B cell (primary cell): ENCODE results near the gene RACK1. TPM values are rescaled to one million over a fixed set of nuclear protein-coding genes. Genes with fewer than 3 reads are reported as not detected.

Experiments used
- ATAC-seq: fragments of 200-7000 bp; cut with Tn5 transposase; one replicate; pipeline ENCODE4 v1.10.0; 2021; ENCODE audit warnings: low read depth, mild to moderate bottlenecking, moderate number of reproducible peaks, moderate library complexity
- CTCF ChIA-PET: fragments of 350-600 bp; sonication (Branson Sonifier 250); formaldehyde crosslinking; loops from one replicate; lab custom pipeline; 2021; ENCODE audit warnings: antibody characterized with exemption, inconsistent platforms; lab: Charles Lee
- POLR2A ChIA-PET: fragments of 350-600 bp; sonication (Branson Sonifier 250); formaldehyde crosslinking; loops from one replicate; lab custom pipeline; 2021; ENCODE audit warnings: antibody characterized with exemption; lab: Charles Lee
- DNase-seq: peaks from one replicate; pipeline ENCODE4 v3.0.0; 2013
- H2AFZ ChIP-seq: 2 replicates; pipeline ENCODE4 v1.6.1; 2012; ENCODE audit warnings: mild to moderate bottlenecking, low read depth, low read length; ENCODE audit not compliant: insufficient read depth, poor library complexity, severe bottlenecking
- H3K27ac ChIP-seq, 2 donors: 1 replicate in 1 of 2; 2 replicates in 1 of 2; pipeline ENCODE4 v1.5.1; 2012 to 2013; ENCODE audit warnings: low read length in 2 of 2, mild to moderate bottlenecking in 2 of 2, moderate library complexity in 1 of 2
- H3K27me3 ChIP-seq, 4 experiments: fragments of 200-600 bp in 1 of 4; sonication (generic) in 1 of 4; replicated peaks in 1 of 4; 1 replicate in 2 of 4; 2 replicates in 2 of 4; pipeline versions ENCODE4 v1.6.1 to v1.7.0; 2013 to 2016; ENCODE audit warnings: low read length in 3 of 4, mild to moderate bottlenecking in 2 of 4, mixed read lengths in 1 of 4, moderate library complexity in 1 of 4; ENCODE audit not compliant: insufficient read depth in 4 of 4, control insufficient read depth in 3 of 4; ENCODE audit errors: control extremely low read depth in 1 of 4
- H3K36me3 ChIP-seq, 2 experiments: replicated peaks in 1 of 2; 1 replicate in 1 of 2; 2 replicates in 1 of 2; pipeline versions ENCODE4 v1.6.1 to v1.7.1; 2013; ENCODE audit warnings: low read length in 1 of 2; ENCODE audit not compliant: insufficient read depth in 2 of 2, control insufficient read depth in 1 of 2; ENCODE audit errors: control extremely low read depth in 1 of 2, extremely low read depth in 1 of 2
- H3K4me1 ChIP-seq, 2 donors: fragments of 200-600 bp in 1 of 2; sonication (generic) in 1 of 2; 1 replicate in 1 of 2; 2 replicates in 1 of 2; pipeline versions ENCODE4 v1.5.1 to v1.6.1; 2013 to 2017; ENCODE audit warnings: low read length in 2 of 2; ENCODE audit not compliant: control insufficient read depth in 2 of 2, insufficient read depth in 2 of 2
- H3K4me2 ChIP-seq: replicated peaks from 2 replicates; pipeline ENCODE3; 2012; ENCODE audit warnings: mild to moderate bottlenecking, low read depth, low read length; ENCODE audit not compliant: poor library complexity, severe bottlenecking
- H3K4me3 ChIP-seq, 5 experiments: fragments of 200-600 bp in 1 of 5; sonication (generic) in 1 of 5; 1 replicate in 3 of 5; 2 replicates in 2 of 5; pipeline versions ENCODE4 v1.5.1 to v1.7.0; 2011 to 2016; ENCODE audit warnings: low read length in 4 of 5, mild to moderate bottlenecking in 4 of 5, low read depth in 2 of 5, control low read depth in 1 of 5, moderate library complexity in 1 of 5; ENCODE audit not compliant: insufficient read depth in 1 of 5; ENCODE audit errors: control extremely low read depth in 1 of 5, extremely low read depth in 1 of 5
- H3K79me2 ChIP-seq: fragments of 200-600 bp; sonication (generic); one replicate; pipeline ENCODE4 v1.6.0; 2016; ENCODE audit warnings: low read length; ENCODE audit not compliant: control insufficient read depth, insufficient read depth
- H3K9ac ChIP-seq: fragments of 200-600 bp; sonication (generic); 2 replicates; pipeline ENCODE4 v1.6.1; 2017; ENCODE audit warnings: mild to moderate bottlenecking, low read length, moderate library complexity
- H3K9me3 ChIP-seq, 3 donors: one replicate each; pipeline versions ENCODE4 v1.6.1 to v1.7.1; 2013; ENCODE audit warnings: low read length in 2 of 3; ENCODE audit not compliant: control insufficient read depth in 2 of 3, insufficient read depth in 1 of 3; ENCODE audit errors: control extremely low read depth in 1 of 3
- H4K20me1 ChIP-seq: 2 replicates; pipeline ENCODE4 v1.6.0; 2012; ENCODE audit warnings: mild to moderate bottlenecking, low read length; ENCODE audit not compliant: insufficient read depth, control insufficient read depth, poor library complexity, severe bottlenecking
- H3K27ac Mint-ChIP-seq: one replicate; pipeline ENCODE4 v1.8.0; 2021; ENCODE audit warnings: mixed read lengths
- H3K27me3 Mint-ChIP-seq: one replicate; pipeline ENCODE4 v1.8.0; 2021; ENCODE audit warnings: mixed read lengths
- H3K4me1 Mint-ChIP-seq: one replicate; pipeline ENCODE4 v1.8.0; 2021; ENCODE audit warnings: mixed read lengths
- H3K4me3 Mint-ChIP-seq: one replicate; pipeline ENCODE4 v1.8.0; 2021; ENCODE audit warnings: mixed read lengths
- H3K9me3 Mint-ChIP-seq: one replicate; pipeline ENCODE4 v1.8.0; 2022; ENCODE audit warnings: mixed read lengths; ENCODE audit not compliant: insufficient read depth
- EZH2 ChIP-seq: IDR thresholded peaks from 2 replicates; pipeline ENCODE4 v1.6.1; 2012; ENCODE audit warnings: borderline replicate concordance, low read depth, mild to moderate bottlenecking, moderate library complexity, low read length; ENCODE audit not compliant: insufficient read depth, poor library complexity, severe bottlenecking
- WGBS: methylation state at CpG from one replicate; pipeline ENCODE4 v1.1.5; 2013; ENCODE audit warnings: missing lambda C conversion rate; ENCODE audit not compliant: insufficient coverage; 5-methylcytosine and 5-hydroxymethylcytosine counted together
- intact Hi-C: fragments of 100-400 bp; cut with micrococcal nuclease; formaldehyde crosslinking; loops from one replicate; pipeline ENCODE4 v1.10.0; 2022
- polyA plus RNA-seq: library from polyadenylated mRNA; depleted of rRNA; stranded (reverse); fragments of >200 nt; gene quantifications from 2 replicates; pipeline ENCODE4 v1.2.3, GENCODE V29; 2012
- total RNA-seq, 2 donors: library from RNA; stranded (reverse); fragments of 120-200 nt in 1 of 2; gene quantifications; 1 replicate in 1 of 2; 2 replicates in 1 of 2; pipeline versions ENCODE4 v1.2.3 to v1.2.4, GENCODE V29; 2013 to 2022
- TF ChIP-seq, protein P1 (sequence below): fragments of 200-600 bp; IDR thresholded peaks from one replicate; pipeline ENCODE4 v1.8.0; 2022; ENCODE audit warnings: antibody characterized with exemption, mild to moderate bottlenecking

RACK1 gene
- total and polyA plus RNA-seq, 2 donors (not counting 1 experiment from before 2014, with no cell fraction given), result 2,047 to 4,130 TPM

DNA sequence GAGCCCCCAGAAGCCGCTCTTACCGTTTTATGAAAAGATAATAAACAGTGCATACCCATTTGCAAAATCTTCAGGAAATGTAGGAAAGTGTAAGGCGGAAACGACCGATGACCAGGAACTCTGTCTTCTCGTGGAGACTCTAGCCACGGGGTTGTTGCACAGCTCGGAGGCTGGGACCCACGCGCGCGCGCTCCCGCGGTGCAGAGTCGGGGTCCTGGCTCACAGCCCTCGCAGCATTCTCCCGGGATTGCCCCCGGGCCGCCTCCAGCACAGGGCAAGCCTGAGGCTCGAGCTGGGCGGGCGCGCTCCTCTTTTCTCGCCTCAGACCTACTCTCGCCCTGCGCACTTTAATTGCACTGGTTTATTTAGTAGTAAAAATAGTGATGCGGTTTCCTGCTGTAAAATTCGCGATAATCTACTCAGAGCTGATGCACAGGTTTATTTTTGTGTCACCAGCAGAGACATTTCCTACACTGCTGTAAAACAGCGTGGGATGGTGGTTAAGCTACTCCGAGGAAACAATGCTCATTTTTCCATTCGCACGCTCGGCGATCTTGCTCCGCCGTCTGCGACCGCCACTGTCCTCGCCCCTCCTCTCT, 54.2 kb downstream of the RACK1 start:
- H3K4me3 Mint-ChIP-seq, result peak overlapping the region; percentile 97
- Histone ChIP-seq H3K79me2 (no peaks in the 10 kb centered on the region), H3K36me3 (no peaks in the 10 kb centered on the region), H2AFZ (peak overlapping the region; percentile 77), H3K27me3 (no peaks in the 10 kb centered on the region), H3K9ac (peak overlapping the region; percentile 76), H4K20me1 (no peaks in the 10 kb centered on the region), H3K4me1 (peaks cover 12 to 43% of the 10 kb centered on the region in 2 donors), H3K4me3 (peak overlapping the region; percentile 86 to 98 (median 93)), H3K9me3 (peaks cover 0 to 27% (median 0%) of the 10 kb centered on the region in 3 donors), H3K4me2 (peak overlapping the region; percentile 91), H3K27ac (peak overlapping the region; percentile 62 to 75)
- DNase-seq, result peak; percentile 76
- intact Hi-C loops, result loop anchor here (2.0 kb wide), 2 partner anchors 17 to 329 kb away; partner anchors contain the start of gene ZFP62
- peak; percentile 2 for ATAC-seq
- peak overlapping the region; percentile 97 for H3K27ac Mint-ChIP-seq
- peaks cover 51% of the 10 kb centered on the region for H3K4me1 Mint-ChIP-seq
- under 1% methylated on average over 30 of the region's 41 CpGs for WGBS
- POLR2A ChIA-PET, result interaction anchor here (0.8 to 7.2 kb wide), 9 partner anchors 9 to 72 kb away, joined by 3 to 74 read pairs (median 9); partner anchors contain the start of genes TRIM41, TRIM52 and TRIM7
- TF ChIP-seq, protein P1, sequence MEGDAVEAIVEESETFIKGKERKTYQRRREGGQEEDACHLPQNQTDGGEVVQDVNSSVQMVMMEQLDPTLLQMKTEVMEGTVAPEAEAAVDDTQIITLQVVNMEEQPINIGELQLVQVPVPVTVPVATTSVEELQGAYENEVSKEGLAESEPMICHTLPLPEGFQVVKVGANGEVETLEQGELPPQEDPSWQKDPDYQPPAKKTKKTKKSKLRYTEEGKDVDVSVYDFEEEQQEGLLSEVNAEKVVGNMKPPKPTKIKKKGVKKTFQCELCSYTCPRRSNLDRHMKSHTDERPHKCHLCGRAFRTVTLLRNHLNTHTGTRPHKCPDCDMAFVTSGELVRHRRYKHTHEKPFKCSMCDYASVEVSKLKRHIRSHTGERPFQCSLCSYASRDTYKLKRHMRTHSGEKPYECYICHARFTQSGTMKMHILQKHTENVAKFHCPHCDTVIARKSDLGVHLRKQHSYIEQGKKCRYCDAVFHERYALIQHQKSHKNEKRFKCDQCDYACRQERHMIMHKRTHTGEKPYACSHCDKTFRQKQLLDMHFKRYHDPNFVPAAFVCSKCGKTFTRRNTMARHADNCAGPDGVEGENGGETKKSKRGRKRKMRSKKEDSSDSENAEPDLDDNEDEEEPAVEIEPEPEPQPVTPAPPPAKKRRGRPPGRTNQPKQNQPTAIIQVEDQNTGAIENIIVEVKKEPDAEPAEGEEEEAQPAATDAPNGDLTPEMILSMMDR, result no peak
- no peak for TF ChIP-seq EZH2
- CTCF ChIA-PET, result interaction anchor here (0.7 to 7.7 kb wide), 13 partner anchors 10 to 405 kb away, joined by 3 to 105 read pairs (median 4); partner anchors contain the start of genes TRIM41, TRIM52 and TRIM7
- no peaks in the 10 kb centered on the region for H3K9me3 Mint-ChIP-seq
- H3K27me3 Mint-ChIP-seq, result peaks cover 10% of the 10 kb centered on the region
